ENCODE results near the gene CHST4.
"Not testable (repeated sequence)": the region's sequence is repeated elsewhere in the genome, so short reads cannot be mapped to it uniquely, and the experiment has no call there.

The CHST4 gene

DNA sequence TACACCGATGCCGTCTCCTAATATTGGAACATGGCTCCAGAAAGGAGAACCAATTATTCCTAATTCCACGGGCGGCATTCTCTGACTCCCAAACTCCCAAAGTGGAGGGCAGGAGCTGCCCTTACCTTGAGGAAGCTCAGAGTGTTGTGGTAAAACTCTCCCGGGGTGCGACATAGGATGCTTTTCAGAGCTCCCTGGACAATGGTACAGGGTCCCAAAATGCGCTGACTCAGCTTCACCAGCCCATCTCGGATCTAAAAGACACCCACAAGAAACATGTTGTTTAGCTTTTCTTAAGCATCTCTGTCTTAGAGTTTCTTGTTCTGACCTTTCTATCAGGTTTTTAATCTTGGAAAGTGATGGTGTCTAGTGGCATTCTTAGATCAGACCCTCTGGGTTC is 43.9 kb downstream of the CHST4 start:
- DNase-seq = no peak

DNA sequence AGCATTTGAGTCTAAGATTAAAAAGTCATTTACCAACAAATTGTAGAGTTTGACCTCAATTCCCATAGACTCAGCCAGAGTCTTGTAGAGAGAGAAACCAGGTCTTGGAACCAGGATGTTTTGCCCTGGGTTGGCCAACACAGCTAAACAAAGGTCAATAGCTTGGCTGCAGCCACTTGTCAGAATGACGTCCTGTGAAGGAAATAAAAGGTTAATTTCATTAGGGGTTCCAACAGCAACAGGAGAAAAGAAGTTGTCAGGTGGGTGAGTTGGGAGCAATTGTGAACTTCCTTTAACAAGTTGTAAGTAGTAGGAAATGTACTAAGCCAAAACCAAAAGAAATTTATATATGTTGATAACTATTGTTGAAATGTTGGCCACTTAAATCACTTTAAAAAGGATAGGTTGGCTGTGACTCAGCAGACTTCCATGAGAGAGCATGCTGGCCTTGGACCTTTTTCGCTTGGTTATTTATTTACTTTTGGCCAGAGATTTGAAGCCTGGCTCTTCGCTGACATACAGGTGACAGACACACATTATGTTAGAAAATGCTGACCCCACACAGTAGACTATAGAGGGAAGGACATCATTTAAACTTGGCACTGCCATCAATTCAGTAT is 46.4 kb downstream of the CHST4 start:
- no peak for DNase-seq

DNA sequence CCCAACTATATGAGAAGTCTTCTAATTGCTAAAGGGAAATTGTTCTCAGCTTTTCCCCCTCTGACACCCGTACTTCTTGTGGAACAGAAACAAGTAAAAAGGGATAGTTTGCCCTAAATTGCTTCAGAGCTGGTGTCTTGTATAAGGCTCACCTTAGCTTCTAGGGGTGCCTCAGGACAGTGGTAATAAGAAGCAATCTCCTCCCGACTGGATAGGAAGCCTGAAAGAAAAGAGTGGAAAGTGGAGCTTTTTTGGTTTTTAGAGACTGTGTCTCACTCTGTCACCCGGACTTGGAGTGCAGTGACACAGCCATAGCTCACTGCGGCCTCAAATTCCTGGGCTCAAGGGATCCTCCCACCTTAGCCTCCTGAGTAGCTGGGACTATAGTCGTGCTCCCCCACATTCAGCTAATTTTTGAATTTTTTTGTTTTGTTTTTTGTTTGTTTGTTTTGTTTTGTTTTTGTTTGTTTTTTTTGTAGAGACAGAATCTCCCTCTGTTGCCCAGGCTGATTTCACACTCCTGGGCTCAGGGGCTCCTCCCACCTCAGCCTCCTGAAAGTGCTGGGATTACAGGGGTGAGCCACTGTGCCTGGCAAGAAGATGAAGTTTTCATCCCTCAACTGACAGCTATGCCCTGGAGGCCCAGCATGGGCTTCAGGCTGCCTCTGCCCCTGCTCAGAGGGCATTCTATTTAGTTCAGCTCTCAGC is 47.3 kb downstream of the CHST4 start:
- DNase-seq = no peak

DNA sequence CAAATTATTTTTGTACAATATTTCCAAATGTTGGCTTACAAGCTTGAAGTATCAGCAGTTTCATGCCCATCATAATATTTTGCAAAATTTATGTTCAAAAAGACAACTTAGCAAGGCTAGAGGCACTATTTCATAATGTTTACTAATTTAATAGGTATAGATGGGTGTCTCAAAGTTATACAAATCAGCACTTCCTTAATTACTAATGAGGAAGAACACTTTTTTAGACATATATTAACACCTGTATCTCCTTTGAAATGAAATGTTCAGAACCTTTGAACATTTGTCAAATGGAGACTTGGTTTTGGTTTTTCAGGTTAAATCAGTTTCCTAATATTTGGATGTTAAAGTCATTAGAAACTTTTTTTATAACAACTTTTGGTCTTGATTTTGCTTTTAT is 48.5 kb downstream of the CHST4 start:
- DNase-seq = no peak

DNA sequence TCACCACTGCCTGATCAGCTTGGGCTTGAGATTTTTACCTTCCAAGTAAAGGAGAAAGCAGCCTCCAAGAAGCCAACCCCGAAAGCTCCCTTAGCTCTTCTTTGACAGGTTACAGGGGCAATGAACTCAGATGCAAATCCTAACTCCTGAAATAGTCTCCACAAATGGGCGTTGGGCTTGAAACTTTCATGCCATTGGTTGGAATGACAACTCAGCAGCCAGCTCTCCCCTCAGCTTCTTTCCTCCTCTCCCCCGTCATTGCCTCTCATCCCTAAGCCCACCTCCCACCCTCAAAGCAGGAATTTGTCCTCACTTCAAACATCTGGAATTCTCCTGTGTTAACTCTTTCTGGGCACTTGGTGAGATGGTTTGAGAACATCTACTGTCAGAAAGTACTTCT is 50.7 kb downstream of the CHST4 start, which contains the start of gene TAT:
TAT (minus strand) TSS at position 122 of the 400 bp plus-strand sequence. CDS start 677 bp downstream, outside the sequence.
- DNase-seq = no peak

DNA sequence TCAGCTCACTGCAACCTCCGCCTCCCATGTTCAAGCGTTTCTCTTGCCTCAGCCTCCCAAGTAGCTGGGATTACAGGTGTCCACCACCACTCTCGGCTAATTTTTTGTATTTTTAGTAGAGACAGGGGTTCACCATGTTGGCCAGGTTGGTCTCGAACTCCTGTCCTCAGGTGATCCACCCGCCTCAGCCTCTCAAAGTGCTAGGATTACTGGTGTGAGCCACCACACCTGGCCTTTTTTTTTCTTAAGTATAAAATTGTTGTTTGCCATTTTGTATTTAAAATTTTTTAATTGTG is 56.3 kb downstream of the CHST4 start:
- DNase-seq = not testable (repeated sequence)

DNA sequence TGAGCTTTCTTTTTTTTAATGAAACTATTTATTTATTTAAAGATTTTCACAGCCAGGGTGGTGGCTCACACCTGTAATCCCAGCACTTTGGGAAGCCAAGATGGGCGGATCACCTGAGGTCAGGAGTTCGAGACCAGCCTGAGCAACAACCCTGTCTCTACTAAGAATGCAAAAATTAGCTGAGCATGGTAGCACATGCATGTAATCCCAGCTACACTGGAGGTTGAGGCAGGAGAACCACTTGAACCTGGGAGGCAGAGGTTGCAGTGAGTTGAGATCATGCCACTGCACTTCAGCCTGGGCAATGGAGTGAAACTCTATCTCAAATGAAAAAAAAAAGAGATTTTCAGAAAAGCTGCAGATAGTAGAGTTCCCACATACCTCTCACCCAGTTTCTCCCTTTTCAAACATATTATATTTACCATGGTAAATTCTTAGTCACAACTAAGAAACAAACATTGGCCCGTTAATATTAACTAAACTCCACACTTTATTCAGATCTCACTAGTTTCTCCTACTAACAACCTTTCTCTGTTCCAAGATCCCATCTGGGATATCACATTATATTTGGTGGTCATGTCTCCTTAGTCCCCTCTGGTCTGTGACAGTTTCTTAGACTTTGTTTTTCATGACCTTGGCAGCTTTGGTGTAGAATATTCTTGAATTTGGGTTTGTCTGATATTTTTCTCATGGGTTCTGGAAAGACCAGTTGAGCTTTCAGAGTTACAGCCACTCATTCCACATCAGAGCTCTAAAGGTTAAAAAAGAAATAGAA is 58.5 kb downstream of the CHST4 start:
- DNase-seq = no peak

DNA sequence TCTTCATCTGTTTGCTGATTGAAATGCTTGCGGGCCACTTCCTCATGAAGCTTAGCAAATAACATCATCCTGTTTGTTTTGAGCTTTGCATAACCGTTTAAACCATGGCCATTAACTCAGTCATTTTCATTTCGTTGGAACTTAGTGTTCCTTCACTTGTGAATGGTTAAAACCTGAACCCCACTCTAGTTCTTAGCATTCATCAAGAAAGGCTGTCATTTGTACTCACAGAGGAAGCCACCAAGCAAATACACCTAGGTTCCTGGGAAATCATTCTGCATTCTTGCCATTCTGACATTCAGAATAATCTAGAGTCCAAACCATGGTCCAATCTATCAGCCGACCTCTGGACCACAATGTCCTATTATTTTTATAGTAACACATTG is 59.1 kb downstream of the CHST4 start:
- DNase-seq = no peak

Data from CD4-positive, alpha-beta T cell treated with Interleukin-1 beta for 1 hour (primary cell).